SK-N-MC (cell line): ENCODE results near the gene CCDC54.
"Not testable (repeated sequence)": the region's sequence is repeated elsewhere in the genome, so short reads cannot be mapped to it uniquely, and the experiment has no call there.

ENCODE experiments used
- DNase-seq: peaks from one replicate; pipeline ENCODE4 v3.0.0-alpha.2; 2011; ENCODE audit warnings: low read depth, low spot score
- H3K27ac ChIP-seq: fragments of 200-600 bp; sonication (generic); 2 replicates; pipeline ENCODE4 v1.5.1; 2016; ENCODE audit warnings: mixed run types
- H3K36me3 ChIP-seq: fragments of 200-600 bp; sonication (generic); 2 replicates; pipeline ENCODE4 v1.6.1; 2017; ENCODE audit warnings: antibody characterized with exemption, low read length, mixed read lengths; ENCODE audit not compliant: insufficient read depth
- H3K4me3 ChIP-seq: fragments of 200-600 bp; sonication (generic); 2 replicates; pipeline ENCODE4 v1.5.1; 2016
- H3K9ac ChIP-seq: fragments of 200-600 bp; sonication (generic); 2 replicates; pipeline ENCODE4 v1.8.0; 2017; ENCODE audit warnings: mixed run types, mixed read lengths; ENCODE audit not compliant: insufficient read length
- H3K9me3 ChIP-seq: fragments of 200-600 bp; sonication (generic); 2 replicates; pipeline ENCODE4 v1.6.1; 2017; ENCODE audit warnings: low read depth, mild to moderate bottlenecking, antibody characterized with exemption, low read length, moderate library complexity, mixed read lengths
- EZH2 ChIP-seq: fragments of 200-600 bp; sonication (generic); IDR thresholded peaks from one replicate; pipeline ENCODE4 v1.6.1; 2017; ENCODE audit warnings: antibody characterized with exemption
- FOXP2 ChIP-seq: optimal IDR thresholded peaks from 2 replicates; pipeline ENCODE3; 2011; ENCODE audit warnings: mild to moderate bottlenecking, moderate library complexity; ENCODE audit not compliant: insufficient read depth; ENCODE audit errors: extremely low read length, control extremely low read depth
- POLR2AphosphoS5 ChIP-seq: IDR thresholded peaks from 2 replicates; pipeline ENCODE4 v1.6.1; 2012; ENCODE audit warnings: mild to moderate bottlenecking, low read depth, low read length, borderline replicate concordance

Gene CCDC54

GRCh38 chr3:107377151-107377550 lies at the start of gene CCDC54:
CCDC54 (plus strand) TSS chr3:107377439; CDS start chr3:107377588, 149 bp downstream.
- Histone ChIP-seq H3K36me3 (no peaks in the 10 kb centered on the region), H3K4me3 (no peak within 1 kb of the TSS), H3K27ac (no peak within 1 kb of the TSS), H3K9ac (no peak within 1 kb of the TSS), H3K9me3 (no peaks in the 10 kb centered on the region)
- no peak for DNase-seq
- TF ChIP-seq POLR2AphosphoS5 (no peak), FOXP2 (no peak), EZH2 (no peak)

- H3K36me3 ChIP-seq, result no peaks in the 10 kb centered on the region
- no peak overlapping the region for H3K4me3 ChIP-seq
- no peak for DNase-seq
- TF ChIP-seq POLR2AphosphoS5 (no peak), EZH2 (no peak)
- no peaks in the 10 kb centered on the region for H3K9me3 ChIP-seq
- no peak overlapping the region for H3K9ac ChIP-seq
- no peak overlapping the region for H3K27ac ChIP-seq
Observed at GRCh38 chr3:107328069-107328468, 49.2 kb upstream of the CCDC54 start.

GRCh38 chr3:107329088-107329487 lies 48.2 kb upstream of the CCDC54 start:
- H3K9ac ChIP-seq, result no peak overlapping the region
- no peak for DNase-seq
- H3K4me3 ChIP-seq, result no peak overlapping the region
- no peaks in the 10 kb centered on the region for H3K9me3 ChIP-seq
- H3K36me3 ChIP-seq, result no peaks in the 10 kb centered on the region
- no peak for TF ChIP-seq EZH2
- no peak for TF ChIP-seq FOXP2
- no peak for TF ChIP-seq POLR2AphosphoS5
- no peak overlapping the region for H3K27ac ChIP-seq

GRCh38 chr3:107339690-107340089 lies 37.5 kb upstream of the CCDC54 start:
- not testable (repeated sequence) for H3K9me3 ChIP-seq, H3K36me3 ChIP-seq, DNase-seq, H3K4me3 ChIP-seq, H3K27ac ChIP-seq, H3K9ac ChIP-seq

GRCh38 chr3:107344722-107345121 lies 32.5 kb upstream of the CCDC54 start:
- H3K36me3 ChIP-seq, result no peaks in the 10 kb centered on the region
- no peak overlapping the region for H3K4me3 ChIP-seq
- DNase-seq, result no peak
- TF ChIP-seq FOXP2, result no peak
- no peak for TF ChIP-seq POLR2AphosphoS5
- no peak for TF ChIP-seq EZH2
- no peak overlapping the region for H3K9ac ChIP-seq
- H3K9me3 ChIP-seq, result no peaks in the 10 kb centered on the region
- no peak overlapping the region for H3K27ac ChIP-seq

- H3K27ac ChIP-seq, result no peak overlapping the region
- no peaks in the 10 kb centered on the region for H3K9me3 ChIP-seq
- TF ChIP-seq POLR2AphosphoS5, result no peak
- TF ChIP-seq FOXP2, result no peak
- no peak for TF ChIP-seq EZH2
- H3K36me3 ChIP-seq, result no peaks in the 10 kb centered on the region
- H3K9ac ChIP-seq, result no peak overlapping the region
- DNase-seq, result no peak
- no peak overlapping the region for H3K4me3 ChIP-seq
Observed at GRCh38 chr3:107345822-107346405, 31.3 kb upstream of the CCDC54 start.

- no peak for DNase-seq
- Histone ChIP-seq H3K9ac (no peak overlapping the region), H3K9me3 (no peaks in the 10 kb centered on the region), H3K36me3 (no peaks in the 10 kb centered on the region), H3K4me3 (no peak overlapping the region), H3K27ac (no peak overlapping the region)
- TF ChIP-seq POLR2AphosphoS5 (no peak), EZH2 (no peak), FOXP2 (no peak)
Observed at GRCh38 chr3:107346564-107346963, 30.7 kb upstream of the CCDC54 start.

GRCh38 chr3:107347751-107348150 lies 29.5 kb upstream of the CCDC54 start:
- Histone ChIP-seq H3K9me3 (no peaks in the 10 kb centered on the region), H3K36me3 (no peaks in the 10 kb centered on the region), H3K4me3 (no peak overlapping the region), H3K9ac (no peak overlapping the region), H3K27ac (no peak overlapping the region)
- DNase-seq, result no peak
- TF ChIP-seq EZH2 (no peak), POLR2AphosphoS5 (no peak), FOXP2 (no peak)

- no peak for TF ChIP-seq EZH2
- TF ChIP-seq POLR2AphosphoS5, result no peak
- TF ChIP-seq FOXP2, result no peak
- DNase-seq, result no peak
- no peaks in the 10 kb centered on the region for H3K9me3 ChIP-seq
Observed at GRCh38 chr3:107356706-107357105, 20.5 kb upstream of the CCDC54 start.

More at GRCh38 chr3:107356706-107357105, 20.5 kb upstream of the CCDC54 start:
- Histone ChIP-seq H3K4me3 (no peak overlapping the region), H3K27ac (no peak overlapping the region), H3K9ac (no peak overlapping the region), H3K36me3 (no peaks in the 10 kb centered on the region)
